Measurements from ENCODE around the gene PRR5L.

The PRR5L gene

GRCh38 chr11:36354221-36355003 lies 58.3 kb downstream of the PRR5L start:
- Histone ChIP-seq H3K9me3 (ENCODE audit: control insufficient read depth, low read length) (no peaks in the 10 kb centered on the region), H3K4me1 (ENCODE audit: control insufficient read depth, insufficient read depth, low read length) (no peaks in the 10 kb centered on the region), H3K4me3 (ENCODE audit: insufficient read depth, low read depth, low read length) (no peak overlapping the region), H3K36me3 (ENCODE audit: control insufficient read depth, insufficient read depth, low read length) (no peaks in the 10 kb centered on the region), H3K27ac (ENCODE audit: insufficient read depth, low read depth, low read length, poor library complexity, severe bottlenecking) (no peak overlapping the region), H3K27me3 (ENCODE audit: control insufficient read depth, insufficient read depth, low read length, poor library complexity, severe bottlenecking) (no peaks in the 10 kb centered on the region)
- WGBS, 2 experiments = 88 to 90% methylated on average over 6 of the region's 6 CpGs

GRCh38 chr11:36356201-36356600 lies 60.1 kb downstream of the PRR5L start:
- Histone ChIP-seq H3K9me3 (ENCODE audit: control insufficient read depth, low read length) (no peaks in the 10 kb centered on the region), H3K36me3 (ENCODE audit: control insufficient read depth, insufficient read depth, low read length) (no peaks in the 10 kb centered on the region), H3K27ac (ENCODE audit: insufficient read depth, low read depth, low read length, poor library complexity, severe bottlenecking) (no peak overlapping the region), H3K4me3 (ENCODE audit: insufficient read depth, low read depth, low read length) (no peak overlapping the region), H3K4me1 (ENCODE audit: control insufficient read depth, insufficient read depth, low read length) (no peaks in the 10 kb centered on the region), H3K27me3 (ENCODE audit: control insufficient read depth, insufficient read depth, low read length, poor library complexity, severe bottlenecking) (no peaks in the 10 kb centered on the region)
- 98 to 100% methylated on average over 2 of the region's 2 CpGs for WGBS, 2 experiments

- Histone ChIP-seq H3K27me3 (ENCODE audit: control insufficient read depth, insufficient read depth, low read length, poor library complexity, severe bottlenecking) (peaks cover 5% of the 10 kb centered on the region), H3K27ac (ENCODE audit: insufficient read depth, low read depth, low read length, poor library complexity, severe bottlenecking) (no peak overlapping the region), H3K4me3 (ENCODE audit: insufficient read depth, low read depth, low read length) (no peak overlapping the region), H3K9me3 (ENCODE audit: control insufficient read depth, low read length) (no peaks in the 10 kb centered on the region), H3K36me3 (ENCODE audit: control insufficient read depth, insufficient read depth, low read length) (no peaks in the 10 kb centered on the region), H3K4me1 (ENCODE audit: control insufficient read depth, insufficient read depth, low read length) (peaks cover 4% of the 10 kb centered on the region)
- 46% methylated on average over 2 of the region's 2 CpGs for WGBS, 2 experiments
Observed at GRCh38 chr11:36357831-36358230, 61.7 kb downstream of the PRR5L start.

DNA sequence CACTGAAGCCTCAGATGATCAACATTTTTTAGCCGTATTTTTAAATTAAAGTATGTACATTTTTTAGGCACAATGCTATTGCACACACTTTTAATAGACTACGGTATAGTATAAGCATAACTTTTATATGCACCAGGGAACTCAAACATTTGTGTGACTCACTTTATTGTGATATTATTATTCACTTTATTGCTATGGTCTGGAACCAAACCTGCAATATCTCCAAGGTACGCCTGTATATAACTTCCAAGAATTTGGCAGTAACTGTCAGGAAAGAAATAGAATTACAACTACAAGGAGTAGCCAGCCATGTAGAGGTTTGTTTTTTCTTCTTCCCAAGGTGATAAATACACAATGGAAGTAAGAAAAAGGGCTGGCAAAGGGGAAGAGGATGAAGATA lies 62.3 kb downstream of the PRR5L start:
- no peak overlapping the region for H3K4me3 ChIP-seq (ENCODE audit: insufficient read depth, low read depth, low read length)
- WGBS, 2 experiments = 97% methylated on average over 3 of the region's 3 CpGs; no CpG with 5 or more reads in 1 of the 2 experiments

GRCh38 chr11:36360318-36360717 lies 64.2 kb downstream of the PRR5L start:
- H3K27me3 ChIP-seq (ENCODE audit: control insufficient read depth, insufficient read depth, low read length, poor library complexity, severe bottlenecking) = peaks cover 5% of the 10 kb centered on the region
- 85 to 97% methylated on average over 3 of the region's 3 CpGs for WGBS, 2 experiments
- H3K27ac ChIP-seq (ENCODE audit: insufficient read depth, low read depth, low read length, poor library complexity, severe bottlenecking) = no peak overlapping the region
- no peak overlapping the region for H3K4me3 ChIP-seq (ENCODE audit: insufficient read depth, low read depth, low read length)
- H3K4me1 ChIP-seq (ENCODE audit: control insufficient read depth, insufficient read depth, low read length) = peaks cover 18% of the 10 kb centered on the region
- no peaks in the 10 kb centered on the region for H3K9me3 ChIP-seq (ENCODE audit: control insufficient read depth, low read length)
- H3K36me3 ChIP-seq (ENCODE audit: control insufficient read depth, insufficient read depth, low read length) = no peaks in the 10 kb centered on the region

More for the DNA sequence above, 62.3 kb downstream of the PRR5L start:
- no peaks in the 10 kb centered on the region for H3K36me3 ChIP-seq (ENCODE audit: control insufficient read depth, insufficient read depth, low read length)
- peaks cover 5% of the 10 kb centered on the region for H3K27me3 ChIP-seq (ENCODE audit: control insufficient read depth, insufficient read depth, low read length, poor library complexity, severe bottlenecking)
- H3K9me3 ChIP-seq (ENCODE audit: control insufficient read depth, low read length) = no peaks in the 10 kb centered on the region
- H3K27ac ChIP-seq (ENCODE audit: insufficient read depth, low read depth, low read length, poor library complexity, severe bottlenecking) = no peak overlapping the region
- peaks cover 10% of the 10 kb centered on the region for H3K4me1 ChIP-seq (ENCODE audit: control insufficient read depth, insufficient read depth, low read length)

- Histone ChIP-seq H3K9me3 (ENCODE audit: control insufficient read depth, low read length) (no peaks in the 10 kb centered on the region), H3K4me1 (ENCODE audit: control insufficient read depth, insufficient read depth, low read length) (peaks cover 18% of the 10 kb centered on the region), H3K27me3 (ENCODE audit: control insufficient read depth, insufficient read depth, low read length, poor library complexity, severe bottlenecking) (peaks cover 5% of the 10 kb centered on the region), H3K4me3 (ENCODE audit: insufficient read depth, low read depth, low read length) (no peak overlapping the region), H3K36me3 (ENCODE audit: control insufficient read depth, insufficient read depth, low read length) (no peaks in the 10 kb centered on the region), H3K27ac (ENCODE audit: insufficient read depth, low read depth, low read length, poor library complexity, severe bottlenecking) (no peak overlapping the region)
- WGBS, 2 experiments = 82 to 85% methylated on average over 4 of the region's 4 CpGs
Observed at GRCh38 chr11:36360826-36361415, 64.8 kb downstream of the PRR5L start.

- Histone ChIP-seq H3K27ac (ENCODE audit: insufficient read depth, low read depth, low read length, poor library complexity, severe bottlenecking) (no peak overlapping the region), H3K9me3 (ENCODE audit: control insufficient read depth, low read length) (no peaks in the 10 kb centered on the region), H3K4me1 (ENCODE audit: control insufficient read depth, insufficient read depth, low read length) (peaks cover 18% of the 10 kb centered on the region), H3K36me3 (ENCODE audit: control insufficient read depth, insufficient read depth, low read length) (no peaks in the 10 kb centered on the region), H3K27me3 (ENCODE audit: control insufficient read depth, insufficient read depth, low read length, poor library complexity, severe bottlenecking) (peaks cover 5% of the 10 kb centered on the region), H3K4me3 (ENCODE audit: insufficient read depth, low read depth, low read length) (no peak overlapping the region)
- 79 to 81% methylated on average over 1 of the region's 1 CpG for WGBS, 2 experiments
Observed at GRCh38 chr11:36361472-36361871, 65.4 kb downstream of the PRR5L start.

DNA sequence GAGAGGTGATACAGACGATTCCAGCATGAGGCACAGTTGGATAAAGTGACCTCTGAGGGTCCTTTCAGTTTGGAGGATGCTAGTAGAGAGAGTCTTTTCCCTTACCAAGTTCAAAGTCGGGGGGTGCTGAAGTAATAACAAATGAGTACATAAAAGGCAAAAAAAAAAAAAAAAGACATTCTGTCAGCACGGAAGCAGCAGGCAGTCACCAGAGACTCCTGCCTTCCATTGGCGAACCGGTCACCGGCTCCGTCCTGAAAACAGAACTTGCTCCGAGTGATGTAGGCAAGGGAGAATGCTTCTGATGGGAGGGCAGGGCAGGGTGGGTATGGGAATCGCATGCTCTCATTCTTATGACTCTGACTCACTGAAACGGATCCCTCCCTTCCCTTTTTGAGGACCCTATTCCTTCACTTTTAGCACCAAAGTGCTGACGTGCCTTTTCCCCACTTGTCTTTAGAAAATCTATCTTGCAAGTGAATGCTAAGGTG lies 65.9 kb downstream of the PRR5L start:
- no peak overlapping the region for H3K4me3 ChIP-seq (ENCODE audit: insufficient read depth, low read depth, low read length)
- no peaks in the 10 kb centered on the region for H3K9me3 ChIP-seq (ENCODE audit: control insufficient read depth, low read length)
- H3K4me1 ChIP-seq (ENCODE audit: control insufficient read depth, insufficient read depth, low read length) = peaks cover 18% of the 10 kb centered on the region
- H3K27ac ChIP-seq (ENCODE audit: insufficient read depth, low read depth, low read length, poor library complexity, severe bottlenecking) = no peak overlapping the region
- H3K36me3 ChIP-seq (ENCODE audit: control insufficient read depth, insufficient read depth, low read length) = no peaks in the 10 kb centered on the region
- WGBS, 2 experiments = 4 to 10% methylated on average over 10 to 11 of the region's 11 CpGs
- peaks cover 5% of the 10 kb centered on the region for H3K27me3 ChIP-seq (ENCODE audit: control insufficient read depth, insufficient read depth, low read length, poor library complexity, severe bottlenecking)

GRCh38 chr11:36362902-36363301 lies 66.8 kb downstream of the PRR5L start:
- Histone ChIP-seq H3K4me3 (ENCODE audit: insufficient read depth, low read depth, low read length) (no peak overlapping the region), H3K27ac (ENCODE audit: insufficient read depth, low read depth, low read length, poor library complexity, severe bottlenecking) (no peak overlapping the region), H3K36me3 (ENCODE audit: control insufficient read depth, insufficient read depth, low read length) (no peaks in the 10 kb centered on the region), H3K4me1 (ENCODE audit: control insufficient read depth, insufficient read depth, low read length) (peaks cover 18% of the 10 kb centered on the region), H3K9me3 (ENCODE audit: control insufficient read depth, low read length) (no peaks in the 10 kb centered on the region), H3K27me3 (ENCODE audit: control insufficient read depth, insufficient read depth, low read length, poor library complexity, severe bottlenecking) (peaks cover 5% of the 10 kb centered on the region)
- 66 to 68% methylated on average over 3 to 4 of the region's 4 CpGs for whole genome bisulfite sequencing, 2 experiments

GRCh38 chr11:36363361-36364268 lies 67.5 kb downstream of the PRR5L start:
- H3K9me3 ChIP-seq (ENCODE audit: control insufficient read depth, low read length) = no peaks in the 10 kb centered on the region
- no peak overlapping the region for H3K4me3 ChIP-seq (ENCODE audit: insufficient read depth, low read depth, low read length)
- no peak overlapping the region for H3K27ac ChIP-seq (ENCODE audit: insufficient read depth, low read depth, low read length, poor library complexity, severe bottlenecking)
- H3K27me3 ChIP-seq (ENCODE audit: control insufficient read depth, insufficient read depth, low read length, poor library complexity, severe bottlenecking) = peaks cover 5% of the 10 kb centered on the region
- no peaks in the 10 kb centered on the region for H3K36me3 ChIP-seq (ENCODE audit: control insufficient read depth, insufficient read depth, low read length)
- WGBS, 2 experiments = 40 to 46% methylated on average over 5 of the region's 5 CpGs
- H3K4me1 ChIP-seq (ENCODE audit: control insufficient read depth, insufficient read depth, low read length) = peaks cover 18% of the 10 kb centered on the region
